GM18861 (cell line): ENCODE results near the gene KCTD2.

ENCODE experiments used
- ATAC-seq: cut with Tn5 transposase; IDR thresholded peaks from one replicate; pipeline ENCODE4 v1.9.1; 2021; ENCODE audit not compliant: unreplicated experiment

KCTD2 gene

GRCh38 chr17:75094871-75095399, 47.9 kb downstream of the KCTD2 start:
- ATAC-seq, result no peak

- ATAC-seq, result no peak
These were observed 49.1 kb downstream of the KCTD2 start for GRCh38 chr17:75096082-75096625.

GRCh38 chr17:75097865-75098264, 50.8 kb downstream of the KCTD2 start:
- no peak for ATAC-seq

- ATAC-seq, result no peak
These were observed 51.8 kb downstream of the KCTD2 start for GRCh38 chr17:75098861-75099260.

- no peak for ATAC-seq
These were observed 53.0 kb downstream of the KCTD2 start for GRCh38 chr17:75099881-75100595.

- no peak for ATAC-seq
These were observed 55.4 kb downstream of the KCTD2 start for GRCh38 chr17:75102385-75102821.

- no peak for ATAC-seq
These were observed 56.9 kb downstream of the KCTD2 start for GRCh38 chr17:75103601-75104554.

GRCh38 chr17:75105126-75106080, 58.4 kb downstream of the KCTD2 start:
- ATAC-seq, result no peak

GRCh38 chr17:75108193-75108592, 61.2 kb downstream of the KCTD2 start:
- no peak for ATAC-seq

- no peak for ATAC-seq
These were observed 62.0 kb downstream of the KCTD2 start for GRCh38 chr17:75109046-75109406.

GRCh38 chr17:75109407-75110233, 62.6 kb downstream of the KCTD2 start, which contains the start of gene ARMC7:
Gene ARMC7 (plus strand): TSS chr17:75109969. CDS start chr17:75110289, 320 bp downstream.
- ATAC-seq, result peak; percentile 63

- ATAC-seq, result no peak
These were observed 63.4 kb downstream of the KCTD2 start for GRCh38 chr17:75110234-75110937.

GRCh38 chr17:75111777-75112335, 64.8 kb downstream of the KCTD2 start:
- no peak for ATAC-seq

- ATAC-seq, result peak; percentile 32
These were observed 67.0 kb downstream of the KCTD2 start for GRCh38 chr17:75113798-75114551.

- ATAC-seq, result no peak
These were observed 67.7 kb downstream of the KCTD2 start for GRCh38 chr17:75114552-75115314.
